C1 segment of cervical spinal cord (tissue), 14 donors: ENCODE data around the gene APP.

ENCODE experiments used
- DNase-seq, 14 donors: peaks; one replicate each; lab custom pipeline; 2025; lab: John Stamatoyannopoulos, UW

Gene APP

GRCh38 chr21:25907573-25908275 is 262.8 kb downstream of the APP start:
- peak in 1 of 14 donors; percentile 50 for DNase-seq

GRCh38 chr21:25906587-25906986 is 264.0 kb downstream of the APP start:
- no peak for DNase-seq

GRCh38 chr21:25905126-25905525 is 265.4 kb downstream of the APP start:
- DNase-seq, result no peak

- no peak for DNase-seq
These were observed 266.4 kb downstream of the APP start for GRCh38 chr21:25904044-25904695.

GRCh38 chr21:25903607-25904006 is 267.0 kb downstream of the APP start:
- DNase-seq, result no peak

GRCh38 chr21:25901330-25901979 is 269.1 kb downstream of the APP start:
- DNase-seq, result no peak

GRCh38 chr21:25898671-25899070 is 271.9 kb downstream of the APP start:
- DNase-seq, result no peak

GRCh38 chr21:25897383-25897782 is 273.2 kb downstream of the APP start:
- DNase-seq, result no peak

- peak in 1 of 14 donors; percentile 9 for DNase-seq
These were observed 274.0 kb downstream of the APP start for GRCh38 chr21:25896501-25897056.

GRCh38 chr21:25895565-25896205 is 274.9 kb downstream of the APP start:
- DNase-seq, result peak in 2 of 14 donors; percentile 11 to 59

GRCh38 chr21:25893191-25893590 is 277.4 kb downstream of the APP start:
- no peak for DNase-seq

GRCh38 chr21:25891596-25891995 is 279.0 kb downstream of the APP start:
- DNase-seq, result no peak

- DNase-seq, result no peak
These were observed 280.6 kb downstream of the APP start for GRCh38 chr21:25890001-25890400.

GRCh38 chr21:25888711-25889110 is 281.9 kb downstream of the APP start:
- no peak for DNase-seq

- DNase-seq, result no peak
These were observed 282.8 kb downstream of the APP start for GRCh38 chr21:25887646-25888306.

GRCh38 chr21:25887166-25887565 is 283.4 kb downstream of the APP start:
- DNase-seq, result no peak

- DNase-seq, result no peak
These were observed 284.7 kb downstream of the APP start for GRCh38 chr21:25885880-25886279.

GRCh38 chr21:25885405-25885804 is 285.2 kb downstream of the APP start:
- no peak for DNase-seq

- no peak for DNase-seq
These were observed 286.3 kb downstream of the APP start for GRCh38 chr21:25884311-25884710.

- DNase-seq, result peak in 8 of 14 donors; percentile 13 to 72 (median 34)
These were observed 288.8 kb downstream of the APP start for GRCh38 chr21:25881524-25882376.
